Ovary (tissue), 9 donors: ENCODE results near the gene EVA1B. TPM values are rescaled to one million over a fixed set of nuclear protein-coding genes. Genes with fewer than 3 reads are reported as not detected.

Experiments
- DNase-seq, 5 donors: peaks; one replicate each; pipeline ENCODE4 v3.0.0-alpha.2; 2019 to 2020
- H3K27ac ChIP-seq, 2 donors: fragments of 200-600 bp; one replicate each; pipeline versions ENCODE4 v1.5.1 to v1.8.0; 2019 to 2022
- H3K27me3 ChIP-seq: fragments of 200-600 bp; one replicate; pipeline ENCODE4 v1.8.0; 2022
- H3K36me3 ChIP-seq: fragments of 200-600 bp; sonication (generic); one replicate; pipeline ENCODE4 v1.5.1; 2019
- H3K4me1 ChIP-seq: one replicate; pipeline ENCODE4 v1.8.1; 2013; ENCODE audit warnings: mild to moderate bottlenecking, moderate library complexity; ENCODE audit not compliant: insufficient read depth
- H3K4me3 ChIP-seq: fragments of 200-600 bp; sonication (generic); one replicate; pipeline ENCODE4 v1.5.1; 2017
- H3K9me3 ChIP-seq, 2 donors: fragments of 200-600 bp in 1 of 2; sonication (generic) in 1 of 2; one replicate each; pipeline versions ENCODE4 v1.5.1 to v1.8.1; 2013 to 2019; ENCODE audit warnings: mild to moderate bottlenecking in 1 of 2, moderate library complexity in 1 of 2
- EP300 ChIP-seq: sonication (generic); formaldehyde crosslinking; IDR thresholded peaks from one replicate; pipeline ENCODE4 v1.6.1; 2017; ENCODE audit warnings: antibody characterized with exemption
- POLR2A ChIP-seq: fragments of 450-650 bp; IDR thresholded peaks from one replicate; pipeline ENCODE4 v1.6.1; 2017; ENCODE audit warnings: antibody characterized with exemption, mild to moderate bottlenecking, moderate library complexity
- WGBS, 3 donors: extraction: QIAGEN DNeasy Blood & Tissue Kit in 1 of 3; methylation state at CpG; one replicate each; pipeline versions ENCODE4 v1.1.5 to v1.1.7; 2013 to 2017; 5-methylcytosine and 5-hydroxymethylcytosine counted together
- intact Hi-C, 4 donors: fragments of 100-400 bp; cut with DNase I; formaldehyde crosslinking; loops; one replicate each; pipeline versions ENCODE4 v1.11.0 to v1.15.1; 2022 to 2023
- polyA plus RNA-seq, 2 donors: library from polyadenylated mRNA; stranded (reverse); fragments of 200-250 nt in 1 of 2; fragments of 350-450 nt in 1 of 2; fragmentation: Illumina TruSeq in 1 of 2; extraction: RNeasy Lipid Tissue Mini Kit (QIAGEN cat#74804) in 1 of 2; gene quantifications; one replicate each; pipeline ENCODE4 v1.2.3, GENCODE V29; 2013 to 2014
- total RNA-seq, 7 donors: library from RNA; depleted of rRNA in 2 of 7; stranded (reverse); fragments of >200 nt in 2 of 7; fragmentation: NEBNext Ultra II Directional in 3 of 7; extraction: Animal tissue kit (Norgen Biotek cat#: 25700) in 3 of 7; gene quantifications; one replicate each; pipeline versions ENCODE4 v1.1.0 to v1.2.4, GENCODE V29; 2016 to 2023
- TF ChIP-seq, protein P1 (sequence below), 3 donors: fragments of 450-650 bp in 2 of 3; fragments of 200-600 bp in 1 of 3; IDR thresholded peaks; one replicate each; pipeline versions ENCODE4 v1.5.1 to v1.8.0; 2016 to 2022; ENCODE audit warnings: antibody characterized with exemption in 3 of 3, mild to moderate bottlenecking in 1 of 3
- donor health status: DM: no; HTN: no; CAD: no; lungs with moderate emphysema.
- donor health status: DM: no; HTN: no; CAD: no.
- donor health status: Bipolar disorder and iron deficiency.
- donor health status: DM: yes; HTN: yes; CAD: no.
- donor health status: DM: no; HTN: no; CAD: no.
- donor health status: DM: yes; HTN: yes; CAD: no.

EVA1B gene
- total and polyA plus RNA-seq, 9 donors, result 39.9 to 113 (median 55.4) TPM; not detected in 1

DNA sequence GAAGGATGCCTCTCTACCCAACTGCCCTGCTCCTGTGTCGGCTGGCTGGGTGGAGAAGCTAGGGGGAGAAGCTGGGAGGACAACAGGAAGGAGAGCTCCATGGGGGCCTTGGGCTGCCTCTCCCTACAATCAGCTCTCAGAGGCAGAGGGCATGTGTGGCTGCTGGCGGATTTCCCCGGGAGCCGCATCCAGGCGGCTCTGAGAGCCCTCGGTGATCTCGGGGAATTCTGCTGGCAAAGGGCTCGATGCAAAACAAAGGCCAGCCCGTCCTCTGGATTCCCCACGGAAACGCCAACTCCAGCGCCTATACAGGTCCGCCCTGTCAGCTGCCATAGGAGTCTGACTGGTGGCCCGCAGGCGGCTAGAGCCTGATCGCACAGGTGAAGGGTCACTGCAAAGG is 26.4 kb upstream of the EVA1B start:
- WGBS, 3 donors, result 67 to 77% (median 74%) methylated on average over 16 of the region's 16 CpGs
- no peak overlapping the region for H3K27ac ChIP-seq
- no peaks in the 10 kb centered on the region for H3K9me3 ChIP-seq
- no peaks in the 10 kb centered on the region for H3K36me3 ChIP-seq
- H3K4me1 ChIP-seq, result peaks cover 6% of the 10 kb centered on the region
- no peaks in the 10 kb centered on the region for H3K27me3 ChIP-seq
- intact Hi-C loops, result loop anchor here in 2 of 4 donors (10.0 kb wide), 1 partner anchor 65 kb away; no protein-coding TSS in a partner anchor
- TF ChIP-seq POLR2A, result no peak
- no peak for TF ChIP-seq EP300
- TF ChIP-seq, protein P1, sequence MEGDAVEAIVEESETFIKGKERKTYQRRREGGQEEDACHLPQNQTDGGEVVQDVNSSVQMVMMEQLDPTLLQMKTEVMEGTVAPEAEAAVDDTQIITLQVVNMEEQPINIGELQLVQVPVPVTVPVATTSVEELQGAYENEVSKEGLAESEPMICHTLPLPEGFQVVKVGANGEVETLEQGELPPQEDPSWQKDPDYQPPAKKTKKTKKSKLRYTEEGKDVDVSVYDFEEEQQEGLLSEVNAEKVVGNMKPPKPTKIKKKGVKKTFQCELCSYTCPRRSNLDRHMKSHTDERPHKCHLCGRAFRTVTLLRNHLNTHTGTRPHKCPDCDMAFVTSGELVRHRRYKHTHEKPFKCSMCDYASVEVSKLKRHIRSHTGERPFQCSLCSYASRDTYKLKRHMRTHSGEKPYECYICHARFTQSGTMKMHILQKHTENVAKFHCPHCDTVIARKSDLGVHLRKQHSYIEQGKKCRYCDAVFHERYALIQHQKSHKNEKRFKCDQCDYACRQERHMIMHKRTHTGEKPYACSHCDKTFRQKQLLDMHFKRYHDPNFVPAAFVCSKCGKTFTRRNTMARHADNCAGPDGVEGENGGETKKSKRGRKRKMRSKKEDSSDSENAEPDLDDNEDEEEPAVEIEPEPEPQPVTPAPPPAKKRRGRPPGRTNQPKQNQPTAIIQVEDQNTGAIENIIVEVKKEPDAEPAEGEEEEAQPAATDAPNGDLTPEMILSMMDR (IDR thresholded peaks at IDR 0.05), result no peak
- no peak overlapping the region for H3K4me3 ChIP-seq
- no peak for DNase-seq

DNA sequence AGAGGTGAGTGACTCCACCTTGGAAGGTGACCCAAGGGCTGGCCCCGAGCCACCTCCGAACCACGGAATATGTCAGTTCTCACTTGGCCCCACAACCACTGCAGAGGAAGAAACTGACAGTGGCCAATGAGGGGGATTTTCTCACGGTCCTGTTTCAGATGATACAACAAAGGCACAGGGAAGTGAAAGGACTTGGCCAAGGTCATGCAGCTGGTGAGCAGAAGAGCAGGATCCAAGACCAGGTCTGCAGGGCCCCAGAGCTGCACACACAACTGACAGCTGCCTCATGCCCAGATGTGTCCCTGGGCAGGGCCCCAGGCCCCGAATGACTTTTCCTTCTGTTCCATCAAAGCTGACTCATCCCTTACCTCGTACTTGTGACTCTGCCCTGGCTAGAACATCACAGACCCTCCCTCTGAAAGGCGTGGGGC is 25.8 kb upstream of the EVA1B start:
- no peak overlapping the region for H3K4me3 ChIP-seq
- no peak overlapping the region for H3K27ac ChIP-seq
- intact Hi-C loops, result loop anchor here in 2 of 4 donors (10.0 kb wide), 1 partner anchor 66 kb away; no protein-coding TSS in a partner anchor
- WGBS, 3 donors, result 65 to 70% (median 68%) methylated on average over 6 to 7 of the region's 7 CpGs
- no peaks in the 10 kb centered on the region for H3K9me3 ChIP-seq
- no peak for DNase-seq
- TF ChIP-seq EP300, result no peak
- no peaks in the 10 kb centered on the region for H3K27me3 ChIP-seq
- no peaks in the 10 kb centered on the region for H3K36me3 ChIP-seq
- peaks cover 6% of the 10 kb centered on the region for H3K4me1 ChIP-seq

DNA sequence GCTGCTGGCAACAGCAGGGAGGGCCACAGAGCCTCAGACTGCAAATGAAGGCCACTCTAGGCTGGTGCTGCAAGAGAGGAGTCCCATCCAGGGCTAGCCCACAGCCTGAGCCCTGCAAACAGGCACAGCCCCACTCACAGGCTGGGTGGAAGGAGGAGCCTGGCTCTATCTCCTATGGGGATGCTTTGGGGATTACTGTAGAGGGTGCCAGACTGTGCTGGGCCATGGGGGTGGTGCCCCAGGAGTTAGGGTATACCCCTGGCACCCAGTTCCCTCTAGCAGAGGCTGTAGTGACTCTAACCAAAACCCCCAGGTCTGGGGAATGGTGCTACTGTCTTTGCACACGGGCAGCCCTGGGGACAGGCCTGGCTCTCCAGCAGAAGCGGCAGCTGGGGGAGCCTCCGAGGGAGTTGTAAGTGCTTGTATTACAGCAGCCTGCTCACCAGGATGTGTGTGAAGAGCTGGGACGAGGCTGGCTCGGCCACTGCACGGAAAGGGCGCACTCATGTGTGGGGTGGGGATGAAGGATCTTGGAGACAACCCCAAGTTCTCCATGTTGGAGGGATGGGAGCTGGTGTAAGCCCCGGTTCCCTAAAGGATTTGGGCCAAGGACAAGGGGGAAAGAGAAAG is 23.4 kb upstream of the EVA1B start:
- Histone ChIP-seq H3K4me3 (no peak overlapping the region), H3K27me3 (no peaks in the 10 kb centered on the region), H3K4me1 (peaks cover 4% of the 10 kb centered on the region), H3K27ac (no peak overlapping the region), H3K9me3 (no peaks in the 10 kb centered on the region), H3K36me3 (no peaks in the 10 kb centered on the region)
- intact Hi-C loops, result loop anchor here in 2 of 4 donors (10.0 kb wide), 1 partner anchor 68 kb away; no protein-coding TSS in a partner anchor
- 84 to 88% (median 85%) methylated on average over 8 of the region's 8 CpGs for WGBS, 3 donors
- no peak for DNase-seq
- no peak for TF ChIP-seq EP300
- TF ChIP-seq, protein P1 (IDR thresholded peaks at IDR 0.05), result no peak
- TF ChIP-seq POLR2A, result no peak

DNA sequence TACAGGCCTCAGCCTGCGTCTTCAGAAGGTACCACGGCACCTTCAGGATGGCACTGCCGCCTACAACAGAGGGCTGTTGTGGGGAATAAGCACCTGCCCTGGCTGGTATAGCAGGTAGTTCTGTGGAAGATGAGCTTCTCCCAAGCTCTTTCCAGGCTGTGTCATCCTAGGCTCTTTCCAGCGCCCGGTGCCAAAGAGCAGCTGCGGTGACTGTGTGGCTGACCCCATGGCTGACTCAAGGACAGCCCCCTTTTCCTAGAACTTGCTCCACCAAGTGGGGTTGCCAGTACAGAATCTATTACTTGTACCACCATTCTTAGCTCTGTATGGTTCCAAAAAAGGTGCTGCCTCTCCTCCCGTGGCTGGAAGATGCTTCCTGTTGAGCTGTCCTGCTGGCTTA is 21.9 kb upstream of the EVA1B start:
- Histone ChIP-seq H3K4me3 (no peak overlapping the region), H3K27ac (no peak overlapping the region), H3K4me1 (no peaks in the 10 kb centered on the region), H3K36me3 (no peaks in the 10 kb centered on the region), H3K9me3 (no peaks in the 10 kb centered on the region), H3K27me3 (no peaks in the 10 kb centered on the region)
- WGBS, 3 donors, result 87 to 91% (median 88%) methylated on average over 7 of the region's 7 CpGs
- no peak for DNase-seq
- intact Hi-C loops, result loop anchor here in 2 of 4 donors (10.0 kb wide), 1 partner anchor 69 kb away; no protein-coding TSS in a partner anchor
- TF ChIP-seq, protein P1 (IDR thresholded peaks at IDR 0.05), result no peak
- TF ChIP-seq EP300 (no peak), POLR2A (no peak)

DNA sequence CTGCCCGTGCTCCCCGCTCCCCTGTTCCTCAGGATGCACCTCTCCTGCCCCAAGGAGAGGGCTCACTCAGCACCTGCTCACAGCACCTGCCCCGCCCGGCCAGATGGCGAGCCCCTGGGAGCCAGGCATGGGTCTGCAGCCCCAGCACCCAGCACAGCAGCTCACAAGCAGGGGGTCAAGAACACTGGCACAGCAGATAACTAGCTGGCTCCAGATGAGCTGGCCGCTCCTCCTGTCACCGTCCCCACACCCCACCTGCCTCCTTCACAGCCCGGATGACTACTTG is 20.9 kb upstream of the EVA1B start:
- no peaks in the 10 kb centered on the region for H3K27me3 ChIP-seq
- H3K36me3 ChIP-seq, result no peaks in the 10 kb centered on the region
- H3K9me3 ChIP-seq, result no peaks in the 10 kb centered on the region
- H3K27ac ChIP-seq, result no peak overlapping the region
- no peak for TF ChIP-seq POLR2A
- TF ChIP-seq, protein P1 (IDR thresholded peaks at IDR 0.05), result no peak
- TF ChIP-seq EP300, result no peak
- H3K4me1 ChIP-seq, result no peaks in the 10 kb centered on the region
- H3K4me3 ChIP-seq, result no peak overlapping the region
- 88 to 97% (median 93%) methylated on average over 8 of the region's 8 CpGs for WGBS, 3 donors
- DNase-seq, result no peak
- intact Hi-C loops, result loop anchor here in 3 of 4 donors (5.0 to 10.0 kb wide), 2 partner anchors 70 to 78 kb away; no protein-coding TSS in a partner anchor
